ENCODE results near the gene LUZP1. TPM values are rescaled to one million over a fixed set of nuclear protein-coding genes. Genes with fewer than 3 reads are reported as not detected.

LUZP1 gene
- total RNA-seq, 1 experiment from 2014 or later = 22.4 TPM

- H3K4me3 ChIP-seq (replicated peaks in 1 of 2; ENCODE audit: low read depth in 1 of 2, low read length in 2 of 2) = peak overlapping the region; percentile 49 to 63
- no peaks in the 10 kb centered on the region for H3K27me3 ChIP-seq (ENCODE audit: insufficient read depth, low read length)
- H3K79me2 ChIP-seq (ENCODE audit: insufficient read depth, low read length) = no peaks in the 10 kb centered on the region
- TF ChIP-seq EGR1 (IDR thresholded peaks at IDR 0.05; ENCODE audit: low read depth) = no peak
- no peak for TF ChIP-seq EZH2 (IDR thresholded peaks at IDR 0.05)
- no peak for TF ChIP-seq POLR2AphosphoS5 (IDR thresholded peaks at IDR 0.05; ENCODE audit: low read depth, low read length)
- TF ChIP-seq SP1 (IDR thresholded peaks at IDR 0.05; ENCODE audit: low read depth) = no peak
- TF ChIP-seq FOSL1 (IDR thresholded peaks at IDR 0.05; ENCODE audit: low read depth) = no peak
- no peak for TF ChIP-seq RAD21 (IDR thresholded peaks at IDR 0.05; ENCODE audit: low read depth)
- no peak for TF ChIP-seq SRF (IDR thresholded peaks at IDR 0.05; ENCODE audit: low read depth)
- CTCF ChIA-PET = interaction anchor here (1.3 to 3.6 kb wide), 3 partner anchors 8 to 200 kb away, joined by 4 to 27 read pairs (median 11); no protein-coding TSS in a partner anchor
- H3K9ac ChIP-seq (ENCODE audit: low read length) = peak overlapping the region; percentile 63
- no peaks in the 10 kb centered on the region for H4K20me1 ChIP-seq (ENCODE audit: insufficient read depth)
- H3K36me3 ChIP-seq (ENCODE audit: control insufficient read depth in 1 of 2, insufficient read depth in 2 of 2, low read length in 2 of 2) = no peaks in the 10 kb centered on the region
- no TSS peak for BruUV-seq (replicated peaks)
- intact Hi-C loops (cut with micrococcal nuclease) = no loop called here
- peak overlapping the region; percentile 98 for H3K4me2 ChIP-seq (ENCODE audit: low read length)
- no peak for DNase-seq (ENCODE audit: low read depth, low spot score)
- peak overlapping the region; percentile 87 for H2AFZ ChIP-seq (ENCODE audit: low read depth, low read length, poor library complexity, severe bottlenecking)
- no peak for ATAC-seq
- H3K27ac ChIP-seq (ENCODE audit: low read depth, low read length) = no peak overlapping the region
- H3K9me3 ChIP-seq (ENCODE audit: control insufficient read depth in 1 of 2, insufficient read depth in 1 of 2, low read depth in 1 of 2, low read length in 2 of 2) = no peaks in the 10 kb centered on the region
- POLR2A ChIA-PET = no interaction called here
- 0 out of 2 replicates have a peak, but pooled peaks cover 4% of the 10 kb centered on the region for H3K9me2 ChIP-seq (ENCODE audit: insufficient read depth)
- RAD21 ChIA-PET (ENCODE audit: low non-redundant PET in 1 of 2, low total read pairs in 2 of 2, uncharacterized antibody in 2 of 2, unreplicated experiment in 2 of 2) = no interaction called here
- peaks cover 2 to 29% of the 10 kb centered on the region in 2 experiments; a peak in 3 of 4 replicates for H3K4me1 ChIP-seq (ENCODE audit: control insufficient read depth in 1 of 2, insufficient read depth in 2 of 2, low read length in 2 of 2)
These were observed 8.4 kb upstream of the LUZP1 start for GRCh38 chr1:23177031-23177430.

- no peaks in the 10 kb centered on the region for H3K9me3 ChIP-seq (ENCODE audit: control insufficient read depth in 1 of 2, insufficient read depth in 1 of 2, low read depth in 1 of 2, low read length in 2 of 2)
- H3K9me2 ChIP-seq (ENCODE audit: insufficient read depth) = 0 out of 2 replicates have a peak, but pooled peaks cover 4% of the 10 kb centered on the region
- ChIA-PET RAD21 (ENCODE audit: low non-redundant PET in 1 of 2, low total read pairs in 2 of 2, uncharacterized antibody in 2 of 2, unreplicated experiment in 2 of 2) (no interaction called here), CTCF (interaction anchor here (0.9 to 1.0 kb wide), 3 partner anchors 10 to 76 kb away, joined by 3 read pairs; no protein-coding TSS in a partner anchor), POLR2A (no interaction called here)
- H2AFZ ChIP-seq (ENCODE audit: low read depth, low read length, poor library complexity, severe bottlenecking) = no peak overlapping the region
- H3K79me2 ChIP-seq (ENCODE audit: insufficient read depth, low read length) = no peaks in the 10 kb centered on the region
- no TSS peak for BruUV-seq (replicated peaks)
- ATAC-seq = no peak
- TF ChIP-seq SP1 (IDR thresholded peaks at IDR 0.05; ENCODE audit: low read depth) = no peak
- no peak for TF ChIP-seq RAD21 (IDR thresholded peaks at IDR 0.05; ENCODE audit: low read depth)
- TF ChIP-seq ZNF274 (IDR thresholded peaks at IDR 0.05; ENCODE audit: low read depth, low read length) = no peak
- TF ChIP-seq EZH2 (IDR thresholded peaks at IDR 0.05) = no peak
- TF ChIP-seq REST (IDR thresholded peaks at IDR 0.05; ENCODE audit: low read depth) = no peak
- no peak for TF ChIP-seq CEBPB (IDR thresholded peaks at IDR 0.05; ENCODE audit: low read depth)
- no peak for TF ChIP-seq SRF (IDR thresholded peaks at IDR 0.05; ENCODE audit: low read depth)
- TF ChIP-seq ATF3 (IDR thresholded peaks at IDR 0.05) = no peak
- DNase-seq (ENCODE audit: low read depth, low spot score) = no peak
- H3K36me3 ChIP-seq (ENCODE audit: control insufficient read depth in 1 of 2, insufficient read depth in 2 of 2, low read length in 2 of 2) = no peaks in the 10 kb centered on the region
- intact Hi-C loops (cut with micrococcal nuclease) = no loop called here
- H3K27me3 ChIP-seq (ENCODE audit: insufficient read depth, low read length) = no peaks in the 10 kb centered on the region
- no peak overlapping the region for H3K4me2 ChIP-seq (ENCODE audit: low read length)
- no peaks in the 10 kb centered on the region for H4K20me1 ChIP-seq (ENCODE audit: insufficient read depth)
- no peak overlapping the region for H3K27ac ChIP-seq (ENCODE audit: low read depth, low read length)
- no peak overlapping the region for H3K4me3 ChIP-seq (replicated peaks in 1 of 2; ENCODE audit: low read depth in 1 of 2, low read length in 2 of 2)
- no peak overlapping the region for H3K9ac ChIP-seq (ENCODE audit: low read length)
- H3K4me1 ChIP-seq (ENCODE audit: control insufficient read depth in 1 of 2, insufficient read depth in 2 of 2, low read length in 2 of 2) = peaks cover 4 to 33% of the 10 kb centered on the region in 2 experiments
These were observed 5.9 kb upstream of the LUZP1 start for GRCh38 chr1:23174426-23175110.
